Fibroblast of lung (primary cell): Measurements from ENCODE around the gene GMPPB. TPM values are rescaled to one million over a fixed set of nuclear protein-coding genes. Genes with fewer than 3 reads are reported as not detected.

ENCODE experiments used
- DNase-seq, 2 donors: peaks; one replicate each; pipeline versions ENCODE4 v3.0.0 to v3.0.0-alpha.2; 2010; ENCODE audit warnings: low read depth in 2 of 2
- H2AFZ ChIP-seq: 2 replicates; pipeline ENCODE4 v1.5.1; 2012; ENCODE audit warnings: low read length, control low read depth, inconsistent platforms
- H3K27ac ChIP-seq: 2 replicates; pipeline ENCODE4 v1.5.1; 2011; ENCODE audit warnings: low read length, control low read depth; ENCODE audit not compliant: insufficient read depth
- H3K27me3 ChIP-seq: 2 replicates; pipeline ENCODE4 v1.5.1; 2011; ENCODE audit warnings: mild to moderate bottlenecking, low read length; ENCODE audit not compliant: control insufficient read depth, insufficient read depth
- H3K36me3 ChIP-seq: 2 replicates; pipeline ENCODE4 v1.5.1; 2011; ENCODE audit warnings: low read length; ENCODE audit not compliant: control insufficient read depth, insufficient read depth
- H3K4me1 ChIP-seq: 2 replicates; pipeline ENCODE4 v1.5.1; 2011; ENCODE audit warnings: low read length; ENCODE audit not compliant: control insufficient read depth, insufficient read depth; ENCODE audit errors: extremely low read depth
- H3K4me2 ChIP-seq: 2 replicates; pipeline ENCODE4 v1.5.1; 2011; ENCODE audit warnings: low read length, control low read depth; ENCODE audit not compliant: insufficient read depth; ENCODE audit errors: extremely low read depth
- H3K4me3 ChIP-seq, 4 experiments: fragments of 200-600 bp in 1 of 4; sonication (generic) in 1 of 4; replicated peaks in 1 of 4; 2 replicates each; pipeline ENCODE4 v1.5.1; 2011 to 2016; ENCODE audit warnings: low read length in 4 of 4, low read depth in 3 of 4, mild to moderate bottlenecking in 3 of 4, control low read depth in 2 of 4, inconsistent platforms in 1 of 4, mixed read lengths in 1 of 4; ENCODE audit not compliant: insufficient read depth in 1 of 4; ENCODE audit errors: control extremely low read depth in 1 of 4
- H3K79me2 ChIP-seq: 2 replicates; pipeline ENCODE4 v1.5.1; 2012; ENCODE audit warnings: mild to moderate bottlenecking, low read length, inconsistent platforms; ENCODE audit not compliant: control insufficient read depth, insufficient read depth
- H3K9ac ChIP-seq: 2 replicates; pipeline ENCODE4 v1.5.1; 2011; ENCODE audit warnings: mild to moderate bottlenecking, low read length, control low read depth; ENCODE audit not compliant: insufficient read depth
- H3K9me3 ChIP-seq: 2 replicates; pipeline ENCODE4 v1.5.1; 2012; ENCODE audit warnings: low read depth, low read length; ENCODE audit not compliant: control insufficient read depth, insufficient read depth
- H4K20me1 ChIP-seq: 2 replicates; pipeline ENCODE4 v1.5.1; 2011; ENCODE audit warnings: low read length; ENCODE audit not compliant: control insufficient read depth, insufficient read depth; ENCODE audit errors: extremely low read depth
- CTCF ChIP-seq, 2 donors: IDR thresholded peaks in 1 of 2; conservative IDR thresholded peaks in 1 of 2; 1 replicate in 1 of 2; 2 replicates in 1 of 2; pipeline ENCODE4 v1.5.1; 2011 to 2012; ENCODE audit warnings: low read length in 2 of 2, control low read depth in 1 of 2, inconsistent platforms in 1 of 2, low read depth in 1 of 2, mild to moderate bottlenecking in 1 of 2
- EZH2 ChIP-seq: IDR thresholded peaks from 2 replicates; pipeline ENCODE4 v1.5.1; 2012; ENCODE audit warnings: low read length, control low read depth, mild to moderate bottlenecking; ENCODE audit errors: missing control alignments
- polyA plus RNA-seq, 2 donors: library from polyadenylated mRNA; depleted of rRNA in 1 of 2; stranded (reverse) in 1 of 2; unstranded in 1 of 2; fragments of >200 nt; gene quantifications; 2 replicates each; pipeline ENCODE4 v1.2.1, GENCODE V29; 2011 to 2012; ENCODE audit warnings: missing spikeins in 1 of 2
- total RNA-seq: library from RNA; depleted of rRNA; stranded (reverse); fragments of >200 nt; gene quantifications from 2 replicates; pipeline ENCODE4 v1.2.1, GENCODE V29; 2014

The GMPPB gene
- total and polyA plus RNA-seq, 2 donors (not counting 1 experiment from before 2014, with no cell fraction given) = 13.7 to 14.4 TPM

DNA sequence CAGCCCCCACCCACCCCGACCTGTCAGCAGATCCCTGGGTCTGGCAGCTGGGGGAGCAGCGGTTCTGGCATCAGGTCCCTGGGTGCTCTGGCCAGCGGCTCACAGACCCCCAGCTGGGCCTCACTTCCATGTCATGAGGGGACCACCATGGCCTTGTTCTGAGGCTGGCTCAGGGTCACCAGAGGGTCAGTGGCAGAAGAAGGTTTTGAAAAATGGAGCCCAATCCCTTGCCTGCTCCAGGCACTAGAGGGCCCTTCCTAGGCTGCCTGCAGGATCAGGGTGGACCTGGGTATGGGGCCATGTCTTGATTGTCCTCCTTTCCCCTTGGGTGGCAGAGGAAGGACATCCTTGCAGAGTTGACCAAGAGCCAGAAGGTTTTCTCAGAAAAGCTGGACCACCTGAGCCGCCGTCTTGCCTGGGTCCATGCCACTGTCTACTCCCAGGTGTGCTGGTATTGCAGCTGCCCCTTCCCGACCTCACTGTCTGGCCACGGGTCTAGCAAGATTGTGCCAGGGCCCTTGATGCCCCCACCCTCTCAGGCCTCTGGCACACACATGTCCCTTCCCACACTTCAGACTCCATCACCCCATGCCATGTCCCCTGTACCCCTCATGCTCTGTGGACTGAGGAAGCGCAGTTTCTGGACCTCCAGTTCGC is 17.2 kb downstream of the GMPPB start:
- no peaks in the 10 kb centered on the region for H3K27me3 ChIP-seq
- no peak overlapping the region for H3K9ac ChIP-seq
- H3K4me2 ChIP-seq = no peak overlapping the region
- no peak for TF ChIP-seq CTCF (conservative IDR thresholded peaks at IDR 0.05 in 1 of 2, IDR thresholded peaks at IDR 0.05 in 1 of 2; ENCODE audit: low read depth in 1 of 2, low read length in 2 of 2)
- no peak for TF ChIP-seq EZH2
- H2AFZ ChIP-seq = no peak overlapping the region
- H3K4me3 ChIP-seq = no peak overlapping the region
- H3K79me2 ChIP-seq = no peaks in the 10 kb centered on the region
- peaks cover 2% of the 10 kb centered on the region for H4K20me1 ChIP-seq
- H3K27ac ChIP-seq = no peak overlapping the region
- no peaks in the 10 kb centered on the region for H3K9me3 ChIP-seq
- H3K36me3 ChIP-seq = peaks cover 7% of the 10 kb centered on the region
- DNase-seq = no peak
- H3K4me1 ChIP-seq = no peaks in the 10 kb centered on the region

DNA sequence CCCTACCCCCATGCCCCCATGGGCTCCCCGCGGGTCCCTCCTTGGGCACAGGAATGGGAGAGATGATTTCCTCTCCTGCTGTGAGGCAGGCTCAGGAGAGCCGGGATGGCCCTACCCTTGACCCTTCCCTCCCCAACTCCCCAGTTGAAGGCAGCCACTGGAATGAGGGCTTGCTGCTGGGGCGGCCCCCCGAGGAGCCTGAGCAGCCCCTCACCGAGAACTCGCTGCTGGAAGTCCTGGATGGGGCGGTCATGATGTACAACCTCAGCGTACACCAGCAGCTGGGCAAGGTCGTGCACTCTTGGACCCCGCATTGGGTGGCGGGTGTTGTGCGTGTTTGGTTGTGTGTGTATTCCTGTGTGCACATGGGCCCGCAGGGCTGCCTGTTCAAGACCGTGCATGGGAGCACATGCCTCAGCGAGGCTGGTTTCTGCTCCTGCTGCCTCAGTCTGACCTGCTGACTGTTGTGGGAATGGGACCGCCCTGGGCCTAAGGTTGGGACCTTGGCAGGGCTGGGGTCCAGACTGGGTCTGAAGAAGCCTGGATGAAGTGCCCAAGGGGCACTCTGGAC is 18.3 kb downstream of the GMPPB start:
- peaks cover 7% of the 10 kb centered on the region for H3K36me3 ChIP-seq
- no peak overlapping the region for H3K9ac ChIP-seq
- H3K4me3 ChIP-seq = no peak overlapping the region
- H3K9me3 ChIP-seq = no peaks in the 10 kb centered on the region
- peaks cover 2% of the 10 kb centered on the region for H4K20me1 ChIP-seq
- no peak overlapping the region for H2AFZ ChIP-seq
- H3K27me3 ChIP-seq = no peaks in the 10 kb centered on the region
- no peak overlapping the region for H3K4me2 ChIP-seq
- TF ChIP-seq EZH2 = no peak
- TF ChIP-seq CTCF (conservative IDR thresholded peaks at IDR 0.05 in 1 of 2, IDR thresholded peaks at IDR 0.05 in 1 of 2; ENCODE audit: low read depth in 1 of 2, low read length in 2 of 2) = no peak
- no peaks in the 10 kb centered on the region for H3K4me1 ChIP-seq
- no peaks in the 10 kb centered on the region for H3K79me2 ChIP-seq
- no peak overlapping the region for H3K27ac ChIP-seq
- no peak for DNase-seq

GRCh38 chr3:49704629-49705028 is 19.1 kb downstream of the GMPPB start:
- Histone ChIP-seq H3K4me1 (no peaks in the 10 kb centered on the region), H3K4me2 (no peak overlapping the region), H3K27me3 (no peaks in the 10 kb centered on the region), H3K4me3 (no peak overlapping the region), H3K27ac (no peak overlapping the region), H3K9me3 (no peaks in the 10 kb centered on the region), H2AFZ (no peak overlapping the region), H4K20me1 (peaks cover 2% of the 10 kb centered on the region), H3K79me2 (no peaks in the 10 kb centered on the region), H3K9ac (no peak overlapping the region), H3K36me3 (peaks cover 7% of the 10 kb centered on the region)
- no peak for DNase-seq
- TF ChIP-seq EZH2 = no peak
- TF ChIP-seq CTCF (conservative IDR thresholded peaks at IDR 0.05 in 1 of 2, IDR thresholded peaks at IDR 0.05 in 1 of 2; ENCODE audit: low read depth in 1 of 2, low read length in 2 of 2) = no peak
